Activated T-cell treated with anti-CD3 and anti-CD28 coated beads for 48 hours (primary cell): Measurements from ENCODE around the gene HIBCH.
"Not testable (repeated sequence)": the region's sequence is repeated elsewhere in the genome, so short reads cannot be mapped to it uniquely, and the experiment has no call there.

Experiments
- DNase-seq: peaks from one replicate; pipeline ENCODE4 v3.0.0-alpha.2; 2020; ENCODE audit warnings: low read depth

HIBCH gene

DNA sequence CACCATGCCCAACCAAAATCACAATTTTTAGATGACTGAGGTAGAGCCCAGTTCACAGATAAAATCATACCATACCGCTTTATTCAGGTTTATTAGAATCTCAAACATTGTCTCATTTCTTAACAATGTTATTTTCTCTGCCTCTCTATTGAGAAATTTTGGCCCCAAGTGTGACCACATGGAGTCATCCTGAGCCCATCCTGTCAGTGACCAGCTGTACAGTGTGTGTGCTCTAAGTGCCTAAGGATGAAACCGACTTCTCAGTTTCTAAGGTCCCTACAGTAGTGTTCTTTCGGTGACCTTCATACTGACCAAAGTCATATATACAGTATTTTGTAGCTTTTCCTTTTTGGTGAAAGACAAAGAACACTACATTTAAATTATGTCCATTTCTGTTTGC, 133.4 kb downstream of the HIBCH start:
- no peak for DNase-seq

DNA sequence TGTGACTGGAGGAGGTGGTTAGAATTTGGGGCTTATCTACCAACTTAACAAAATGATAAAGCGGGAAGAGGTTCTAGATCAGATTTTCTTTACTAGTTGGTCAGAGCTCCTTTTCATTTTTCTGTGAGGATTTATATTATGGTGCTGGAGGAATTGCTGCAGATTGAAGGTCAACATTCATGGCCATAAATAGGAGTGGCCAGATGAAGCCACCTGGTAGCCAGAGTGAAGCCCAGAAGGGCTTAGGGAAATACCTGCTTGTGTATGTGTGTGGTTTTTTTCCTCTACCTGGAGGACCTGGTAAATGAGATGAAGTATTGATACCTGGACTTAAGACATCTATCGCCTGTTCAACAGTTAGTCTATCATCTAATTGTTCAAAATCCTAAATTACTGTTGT, 134.2 kb downstream of the HIBCH start:
- no peak for DNase-seq

DNA sequence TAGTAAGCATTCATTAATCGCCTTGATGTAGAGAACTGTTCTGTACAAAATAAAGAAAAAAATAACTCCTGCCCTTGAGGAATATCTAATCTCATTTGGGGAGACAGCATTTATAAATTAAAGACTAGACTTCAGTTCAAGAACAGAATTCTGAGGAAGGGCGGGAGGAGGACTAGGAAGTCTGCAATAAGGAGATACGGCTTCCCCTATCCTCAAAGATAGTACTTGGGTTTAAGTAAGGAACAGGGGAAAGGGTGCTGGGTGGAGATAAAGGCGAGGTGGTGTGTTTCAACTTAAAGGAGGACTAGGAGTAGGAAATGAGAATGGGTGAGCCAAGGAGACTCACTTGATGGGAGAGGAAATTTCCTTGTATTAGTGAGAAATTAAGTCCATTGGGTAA, 135.2 kb downstream of the HIBCH start:
- no peak for DNase-seq

DNA sequence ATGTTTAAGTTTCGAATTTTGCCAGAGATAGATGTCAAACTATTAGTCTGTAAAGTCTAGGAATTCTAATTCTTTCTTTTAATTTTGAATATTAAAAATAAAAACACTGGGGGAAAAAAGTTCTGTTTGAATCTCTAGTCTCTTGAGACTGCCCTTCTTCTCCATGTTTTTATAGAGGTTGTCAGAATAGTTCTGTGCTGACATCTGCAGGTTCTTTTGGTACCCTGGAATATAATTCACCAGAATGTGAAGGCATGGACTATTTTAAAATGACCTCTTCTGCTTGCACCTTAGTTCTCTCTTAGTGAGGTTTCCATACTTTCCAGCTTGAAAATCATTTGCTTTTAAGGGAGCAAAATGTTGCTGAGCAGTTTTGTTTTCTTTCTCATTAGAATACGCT, 136.1 kb downstream of the HIBCH start:
- DNase-seq: no peak

DNA sequence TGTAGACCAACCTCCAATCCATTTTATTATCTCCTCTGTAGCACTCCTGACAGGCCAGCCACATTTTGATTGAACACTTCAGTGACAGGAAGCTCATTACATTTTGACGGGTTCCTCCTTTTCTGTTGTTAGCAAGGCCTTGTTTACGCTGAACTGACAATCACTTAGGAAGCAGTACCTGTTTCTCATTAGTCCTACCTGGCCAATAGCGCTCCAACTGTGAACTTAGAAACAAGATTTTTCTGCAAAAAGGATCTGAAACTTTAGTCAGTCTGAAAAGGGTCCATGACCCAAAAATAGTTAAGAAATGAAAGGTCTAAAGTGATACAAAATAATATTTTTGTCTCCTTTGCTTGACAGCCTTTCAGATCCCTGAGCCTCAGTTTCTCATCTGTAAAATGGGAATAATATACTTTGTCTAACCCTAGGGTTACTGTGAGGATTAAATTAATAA, 137.5 kb downstream of the HIBCH start:
- no peak for DNase-seq

DNA sequence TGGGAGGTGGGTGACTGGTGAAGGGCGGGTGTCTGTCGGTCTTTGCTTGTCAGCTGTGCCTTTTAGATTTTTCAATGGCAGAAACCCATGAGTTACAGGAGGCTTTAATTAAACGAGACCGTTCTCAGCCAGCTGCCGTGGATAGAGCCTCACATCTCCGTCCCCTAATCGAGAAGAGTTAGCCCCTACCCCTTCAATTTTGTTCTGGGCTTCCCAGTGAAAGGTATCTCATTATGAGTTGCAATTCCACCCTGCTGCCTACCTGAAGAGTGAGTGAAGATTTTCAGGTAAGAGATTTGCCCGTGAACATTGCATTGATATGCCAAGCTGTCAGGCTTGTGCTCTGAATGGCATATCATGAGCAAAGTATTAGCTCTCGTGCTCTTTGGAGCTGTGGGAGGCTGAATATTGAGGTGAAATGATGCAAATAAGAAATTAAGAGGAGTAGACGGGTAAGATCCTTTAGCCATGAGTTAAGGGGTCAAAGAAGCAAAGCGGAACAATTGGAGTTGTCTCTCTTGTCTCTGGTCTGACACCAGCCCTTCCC, 138.4 kb downstream of the HIBCH start:
- no peak for DNase-seq

DNA sequence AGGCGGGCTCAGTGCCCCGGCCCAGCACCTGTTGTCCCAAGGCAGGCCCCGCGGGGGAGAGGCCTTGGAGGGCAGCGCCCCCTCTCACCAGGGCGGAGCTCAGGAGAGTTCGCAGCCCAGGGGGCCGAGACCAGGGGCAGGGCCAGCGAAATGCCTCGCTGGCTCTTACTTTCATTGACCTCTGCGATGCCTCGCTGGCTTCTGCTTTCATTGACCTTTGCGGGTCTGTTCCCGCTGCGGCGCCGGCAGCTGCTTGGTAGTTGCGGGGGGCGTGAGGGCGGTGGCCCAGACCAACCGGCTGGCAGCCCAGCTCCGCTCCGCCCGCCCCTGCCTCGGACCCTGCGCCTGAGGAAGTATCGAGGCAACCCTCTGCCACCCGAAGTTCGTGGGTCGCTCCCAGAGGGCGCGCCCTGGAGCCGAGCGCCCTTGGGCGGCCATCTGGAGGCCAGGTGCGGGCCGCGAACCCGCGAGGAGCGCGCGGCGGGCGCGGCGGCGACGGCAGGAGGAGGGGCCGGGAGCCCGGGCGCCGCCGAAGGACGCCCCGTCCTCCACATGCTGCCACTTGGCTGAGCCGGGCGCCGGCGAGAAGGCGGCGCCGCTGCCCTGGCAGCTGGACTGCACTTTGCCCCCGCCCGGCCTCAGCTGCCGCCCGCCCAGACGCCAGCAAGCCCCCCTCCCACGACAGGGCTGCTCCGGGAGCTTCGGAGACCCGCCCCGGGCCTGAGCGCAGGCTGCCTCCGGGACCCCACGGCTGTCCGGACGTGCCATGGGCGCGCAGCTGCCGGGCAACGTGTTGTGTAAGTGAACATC, 139.1 kb downstream of the HIBCH start:
- peak; percentile 28 for DNase-seq

DNA sequence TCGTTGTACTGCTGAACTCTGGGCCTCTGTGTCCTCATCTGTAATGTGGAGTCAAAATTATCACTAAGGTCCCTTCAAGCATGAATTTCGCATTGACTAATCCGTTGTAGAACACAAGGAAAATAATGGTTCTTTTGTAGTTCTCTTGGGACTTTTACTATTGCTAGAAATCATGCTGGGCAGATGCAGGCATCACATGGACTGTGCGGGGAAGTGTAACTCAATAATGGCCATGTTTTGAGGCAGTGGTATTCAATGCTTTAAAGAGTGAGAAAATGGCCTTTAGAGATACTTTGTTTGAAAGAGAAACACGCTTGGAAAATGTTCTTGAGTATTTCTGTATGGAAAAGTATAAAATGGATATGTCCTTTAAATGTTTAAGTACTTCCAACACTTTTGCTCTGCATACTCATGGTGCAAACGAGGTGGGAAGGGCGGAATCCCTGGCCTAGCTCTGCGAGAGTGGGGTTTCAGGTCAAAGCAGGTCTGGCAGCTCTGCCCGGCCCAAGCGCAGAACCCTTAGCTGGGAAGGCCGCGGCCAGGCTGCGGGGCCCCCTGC, 139.8 kb downstream of the HIBCH start:
- DNase-seq: no peak

DNA sequence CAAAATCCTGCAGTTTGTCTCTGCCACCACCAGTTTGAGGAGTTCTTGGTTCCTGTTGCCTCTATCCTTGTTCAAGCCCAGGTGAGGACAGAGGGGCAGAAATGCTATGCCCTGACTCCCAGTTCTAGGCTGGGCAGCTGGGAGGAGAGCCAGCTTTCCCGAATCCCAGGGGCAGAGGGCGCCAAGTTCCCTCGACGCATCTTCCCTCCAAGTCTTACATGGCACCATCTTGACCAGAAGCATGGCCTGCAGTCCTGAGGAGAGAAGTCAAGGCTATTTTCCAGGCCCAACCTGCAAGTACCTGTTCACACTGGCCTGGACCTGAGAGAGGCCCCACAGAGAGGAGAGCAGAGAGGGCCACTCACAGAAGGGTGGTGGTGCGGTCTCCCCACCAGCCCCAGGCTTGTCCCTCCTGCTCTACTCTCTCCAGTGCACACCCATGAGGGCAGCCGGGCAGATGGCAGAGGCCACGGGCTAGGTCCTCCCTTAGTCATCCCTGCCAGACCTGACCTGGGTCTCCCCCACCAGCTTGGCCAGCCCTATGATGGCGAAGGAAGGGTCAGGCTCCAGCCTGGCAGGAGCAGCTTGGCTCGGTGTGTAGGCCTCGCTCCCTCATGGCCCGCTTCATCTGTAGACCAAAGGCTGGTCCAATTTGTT, 141.4 kb downstream of the HIBCH start:
- no peak for DNase-seq

DNA sequence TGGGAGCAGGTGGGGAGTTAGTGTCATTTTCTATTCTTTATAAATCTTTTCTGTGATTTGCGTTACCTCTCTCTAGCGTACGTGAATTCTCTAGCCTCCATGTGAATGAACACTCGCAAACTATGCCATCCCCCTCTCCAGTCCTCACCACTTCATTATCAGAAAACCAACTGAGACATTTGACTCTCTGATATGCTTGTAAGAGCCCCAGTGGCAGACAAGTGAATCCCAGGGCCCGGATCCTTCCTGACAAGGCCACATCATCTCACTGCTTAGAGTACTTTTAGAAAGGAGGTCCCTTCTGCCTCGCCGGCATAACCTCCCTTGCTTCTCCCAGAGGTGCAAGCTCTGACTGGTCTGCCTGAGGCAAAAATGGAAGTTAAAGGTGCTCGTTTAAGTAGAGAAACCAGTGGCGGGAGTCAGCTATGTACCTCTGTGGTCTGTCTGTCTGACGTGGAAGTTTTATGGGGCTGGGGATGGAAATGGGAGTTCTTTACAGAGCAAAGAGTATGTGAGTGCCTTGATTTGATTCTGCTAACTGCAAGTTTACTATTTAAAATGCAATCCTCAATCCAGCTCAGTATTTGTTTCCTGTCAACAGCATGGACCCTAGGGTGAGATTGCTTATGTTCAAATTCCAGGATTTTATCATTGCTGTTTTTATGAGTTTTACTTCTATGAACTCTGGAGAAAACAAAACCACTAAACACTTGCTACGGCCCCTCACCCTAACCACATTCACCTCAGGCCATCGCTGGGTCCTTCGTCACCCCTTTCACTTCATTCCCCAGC, 142.2 kb downstream of the HIBCH start:
- no peak for DNase-seq

DNA sequence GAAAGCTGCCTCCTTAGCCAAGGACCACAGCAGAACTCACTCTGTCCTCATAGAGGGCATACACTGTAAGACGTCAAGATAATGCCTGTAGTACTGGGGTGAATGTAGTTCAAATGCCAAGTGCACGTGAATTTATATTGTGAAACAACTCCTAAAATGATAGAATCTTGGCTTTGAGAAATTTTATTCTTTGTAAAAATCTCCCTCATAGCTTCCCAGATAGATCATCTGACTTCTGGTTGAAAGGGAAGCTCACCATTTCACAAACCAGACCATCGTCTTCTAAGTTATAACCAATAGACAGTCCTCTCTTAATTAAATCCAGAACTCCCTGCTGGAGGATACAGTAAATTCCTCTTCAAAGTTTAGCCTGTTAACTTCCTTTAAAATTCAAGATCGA, 146.2 kb downstream of the HIBCH start:
- no peak for DNase-seq

DNA sequence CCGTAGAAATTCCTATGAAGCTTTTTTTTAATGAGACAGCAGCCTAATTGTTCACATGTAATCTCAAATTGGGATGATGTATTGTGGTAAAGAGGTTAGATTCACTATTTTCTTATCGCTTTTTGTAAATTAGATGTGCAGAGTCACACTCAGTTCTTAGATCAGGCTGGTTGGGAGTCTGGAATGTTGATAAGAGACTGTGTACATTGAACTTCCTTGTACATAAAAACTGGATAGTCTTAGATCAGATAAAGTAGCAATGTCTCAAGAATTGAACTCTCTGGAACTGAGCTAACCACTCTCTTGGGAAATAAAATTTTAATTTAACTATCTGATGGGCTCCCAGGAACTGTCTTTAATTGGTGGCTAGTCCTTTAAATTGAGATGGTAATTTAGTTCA, 149.0 kb downstream of the HIBCH start:
- no peak for DNase-seq

DNA sequence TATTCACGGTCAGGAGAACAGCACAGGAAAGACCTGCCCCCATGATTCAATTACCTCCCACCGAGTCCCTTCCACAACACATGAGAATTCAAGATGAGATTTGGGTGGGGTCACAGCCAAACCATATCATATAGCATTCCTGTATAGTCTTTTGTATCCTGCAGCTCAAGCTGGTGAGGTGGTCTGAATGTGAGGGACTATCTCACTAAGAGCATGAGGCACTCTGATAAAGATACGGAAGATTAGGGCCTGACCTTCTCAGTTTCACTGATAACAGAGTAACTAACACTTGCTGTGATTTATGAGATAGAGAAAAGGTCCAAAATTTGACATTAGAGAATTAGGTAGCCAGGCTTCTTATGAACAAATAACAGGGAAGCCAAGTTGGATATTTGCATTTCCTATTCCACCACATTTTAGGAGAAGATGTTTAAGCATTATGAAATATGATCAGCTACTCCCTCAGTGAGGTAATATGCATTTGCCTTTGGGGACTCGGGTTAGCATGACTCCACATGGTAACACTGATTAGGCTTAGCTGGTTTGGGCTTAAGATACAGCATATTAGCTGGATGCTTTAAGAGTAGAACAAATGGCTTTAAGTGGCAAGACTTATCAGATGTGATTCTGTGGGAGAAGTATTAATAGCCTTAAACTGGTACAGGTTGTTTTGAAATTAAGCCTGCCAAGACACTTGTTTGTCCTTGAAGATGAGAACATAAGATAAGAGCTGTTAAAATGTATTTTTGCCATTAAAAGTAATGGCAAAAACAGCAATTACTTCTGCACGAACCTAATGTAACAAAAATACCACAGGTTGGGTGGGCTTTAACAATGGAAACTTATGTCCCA, 150.2 kb downstream of the HIBCH start:
- DNase-seq: no peak

DNA sequence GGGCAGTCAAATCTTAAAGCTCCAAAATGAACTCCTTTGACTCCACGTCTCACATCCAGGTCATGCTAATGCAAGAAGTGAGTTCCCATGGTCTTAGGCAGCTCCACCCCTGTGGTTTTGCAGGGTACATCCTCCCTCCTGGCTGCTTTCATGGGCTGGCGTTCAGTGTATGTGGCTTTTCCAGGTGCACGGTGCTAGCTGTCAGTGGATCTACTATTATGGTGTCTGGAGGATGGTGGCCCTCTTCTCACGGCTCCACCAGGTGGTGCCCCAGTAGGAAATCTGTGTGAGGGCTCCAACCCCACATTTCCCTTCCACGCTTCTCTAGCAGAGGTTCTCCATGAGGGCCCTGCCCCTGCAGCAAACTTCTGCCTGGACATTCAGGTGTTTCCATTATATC, 151.9 kb downstream of the HIBCH start:
- DNase-seq: no peak

DNA sequence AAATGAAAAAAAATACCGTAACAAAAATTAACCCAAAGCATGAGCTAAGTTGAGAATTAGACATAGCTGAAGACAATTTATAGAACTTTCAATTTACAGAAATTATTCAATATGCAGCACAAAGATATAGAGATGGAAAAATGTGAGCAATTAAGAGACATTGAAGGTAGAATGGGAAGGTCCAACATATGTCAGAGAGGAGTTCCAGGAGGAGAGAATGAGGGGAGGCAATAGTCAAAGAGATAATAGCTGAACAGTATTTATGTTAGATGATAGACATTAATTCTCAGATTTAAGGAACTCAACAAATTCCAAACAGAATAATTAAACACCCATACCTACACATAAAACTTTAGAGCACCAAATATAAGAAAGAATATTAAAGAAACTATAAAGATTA, 154.1 kb downstream of the HIBCH start:
- DNase-seq: no peak

DNA sequence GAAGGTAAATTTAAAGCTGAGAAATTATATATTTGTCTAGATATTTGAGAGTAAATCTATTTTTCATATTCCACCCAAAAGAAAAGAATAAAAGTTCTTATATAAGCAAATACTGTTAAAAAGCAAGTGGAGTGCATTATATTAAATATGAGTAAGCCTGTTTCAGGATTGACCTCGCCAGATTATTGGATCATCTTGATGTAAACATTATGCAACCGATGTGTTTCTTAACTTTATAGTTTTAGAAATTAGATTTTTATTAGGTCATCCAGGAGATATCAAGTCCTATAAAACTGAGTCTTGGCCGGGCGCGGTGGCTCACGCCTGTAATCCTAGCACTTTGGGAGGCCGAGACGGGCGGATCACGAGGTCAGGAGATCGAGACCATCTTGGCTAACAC, 156.8 kb downstream of the HIBCH start:
- DNase-seq: no peak

DNA sequence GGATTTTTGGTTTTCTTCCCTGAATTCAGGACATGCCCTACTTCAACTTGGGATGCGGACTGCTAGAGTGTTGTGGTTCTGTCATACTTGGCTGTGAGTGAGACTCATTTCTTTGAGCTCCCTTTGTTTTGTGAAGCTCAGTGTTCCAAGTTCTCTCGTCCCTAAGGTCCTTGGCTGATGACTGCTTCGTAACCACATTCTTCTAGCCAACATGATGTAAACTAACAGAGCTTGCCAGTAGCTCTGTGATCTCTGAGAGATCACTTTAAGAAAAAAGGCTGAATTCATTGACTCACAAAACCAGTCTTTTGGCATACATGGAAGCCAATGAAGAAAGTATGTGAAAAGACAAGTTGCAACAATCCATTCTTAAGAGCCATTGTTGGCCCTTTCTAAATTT, 160.2 kb downstream of the HIBCH start:
- no peak for DNase-seq

DNA sequence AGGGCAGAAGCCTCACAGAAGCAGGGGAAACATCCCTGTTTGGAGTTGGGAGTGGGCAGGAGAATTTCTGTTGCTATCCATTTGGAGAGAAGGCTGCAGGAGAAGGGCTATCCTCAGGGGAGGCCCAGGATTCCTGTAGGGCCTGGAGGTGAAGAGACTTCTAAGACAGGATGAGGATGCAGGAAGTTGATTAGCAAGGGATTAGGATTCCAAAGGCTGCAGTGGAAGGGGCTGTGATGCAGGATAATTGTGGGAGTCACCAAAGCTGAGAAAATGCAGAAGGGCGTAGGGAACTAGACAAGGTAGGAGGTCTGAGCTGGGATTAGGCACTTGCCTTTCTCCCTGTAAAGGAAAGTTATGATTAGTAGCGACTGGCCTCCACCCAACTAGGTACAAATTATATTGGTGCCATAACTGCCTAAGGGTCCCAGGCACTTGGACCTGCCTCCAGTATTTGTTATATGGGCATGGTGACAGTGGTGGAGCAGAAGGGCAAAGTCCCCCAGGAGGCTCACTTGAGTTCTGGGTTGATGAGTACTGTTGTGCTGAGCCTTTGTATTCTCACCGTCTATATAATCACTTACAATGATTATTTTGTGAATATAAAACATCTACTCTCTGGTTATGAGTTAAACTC, 160.7 kb downstream of the HIBCH start:
- DNase-seq: no peak

DNA sequence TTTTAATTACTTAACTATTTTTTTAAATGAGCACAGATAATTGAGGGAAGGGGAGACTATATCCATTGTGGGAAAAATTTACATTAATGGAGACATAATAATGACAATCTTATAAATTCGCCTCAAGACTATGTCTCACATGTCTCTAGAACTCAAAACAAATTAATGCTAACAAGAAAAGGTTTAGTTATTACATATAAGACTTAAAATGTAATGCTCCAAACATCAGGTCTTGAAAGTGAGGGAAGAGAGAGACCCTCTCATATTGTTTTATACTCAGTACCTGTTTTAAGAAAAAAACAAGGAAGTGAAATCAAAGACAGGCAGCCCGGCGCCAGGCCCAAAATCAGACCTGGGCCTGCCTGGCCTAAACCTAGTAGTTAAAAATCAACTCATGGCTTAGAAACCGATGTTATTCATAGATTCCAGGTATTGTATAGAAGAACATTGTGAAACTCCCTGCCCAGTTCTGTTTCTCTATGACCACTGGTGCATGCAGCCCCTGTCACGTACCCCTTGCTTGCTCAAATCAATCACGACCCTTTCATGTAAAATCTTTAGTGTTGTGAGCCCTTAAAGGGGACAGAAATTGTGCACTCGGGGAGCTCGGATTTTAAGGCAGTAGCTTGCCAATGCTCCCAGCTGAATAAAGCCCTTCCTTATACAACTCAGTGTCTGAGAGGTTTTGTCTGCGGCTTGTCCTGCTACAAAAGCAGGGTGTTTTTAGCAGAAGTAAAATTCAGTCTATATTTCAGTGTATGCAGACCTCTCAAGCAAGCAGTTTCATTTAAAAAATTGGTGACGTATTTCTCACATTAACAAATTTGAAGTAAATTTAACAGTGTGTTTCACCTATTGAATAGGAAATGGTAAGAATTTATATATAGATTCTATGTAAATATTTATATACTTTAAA, 161.8 kb downstream of the HIBCH start:
- not testable (repeated sequence) for DNase-seq
